ENCODE results near the gene LIMK1.
"Not testable (repeated sequence)": the region's sequence is repeated elsewhere in the genome, so short reads cannot be mapped to it uniquely, and the experiment has no call there.

LIMK1 gene

GRCh38 chr7:74042746-74043522 lies 40.7 kb upstream of the LIMK1 start:
- no peak for TF ChIP-seq CTCF (IDR thresholded peaks at IDR 0.05; ENCODE audit: low read depth, low read length)
- DNase-seq (ENCODE audit: extremely low read depth, low read depth), result no peak

GRCh38 chr7:74043523-74043951 lies 40.1 kb upstream of the LIMK1 start:
- DNase-seq (ENCODE audit: extremely low read depth, low read depth), result no peak
- no peak for TF ChIP-seq CTCF (IDR thresholded peaks at IDR 0.05; ENCODE audit: low read depth, low read length)

- TF ChIP-seq CTCF (IDR thresholded peaks at IDR 0.05; ENCODE audit: low read depth, low read length), result no peak
These were observed 38.9 kb upstream of the LIMK1 start for GRCh38 chr7:74044366-74045350.

GRCh38 chr7:74046581-74046980 lies 37.0 kb upstream of the LIMK1 start:
- not testable (repeated sequence) for DNase-seq (ENCODE audit: extremely low read depth, low read depth)

More at GRCh38 chr7:74044366-74045350, 38.9 kb upstream of the LIMK1 start:
- DNase-seq (ENCODE audit: extremely low read depth, low read depth), result no peak

GRCh38 chr7:74047804-74048380 lies 35.7 kb upstream of the LIMK1 start:
- no peak for DNase-seq (ENCODE audit: extremely low read depth, low read depth)
- TF ChIP-seq CTCF (IDR thresholded peaks at IDR 0.05; ENCODE audit: low read depth, low read length), result no peak

GRCh38 chr7:74048999-74049599 lies 34.5 kb upstream of the LIMK1 start:
- TF ChIP-seq CTCF (IDR thresholded peaks at IDR 0.05; ENCODE audit: low read depth, low read length), result no peak
- no peak for DNase-seq (ENCODE audit: extremely low read depth, low read depth)

GRCh38 chr7:74049997-74050798 lies 33.4 kb upstream of the LIMK1 start:
- TF ChIP-seq CTCF (IDR thresholded peaks at IDR 0.05; ENCODE audit: low read depth, low read length), result no peak
- DNase-seq (ENCODE audit: extremely low read depth, low read depth), result no peak

All from AG09319 (cell line).